T-helper 1 cell treated with Interleukin-12 subunit alpha and Interleukin-12 subunit beta and Interleukin-4 antibody, amounts not matched to agents 30 ng/mL and 1 ng/mL, for 36 hours (primary cell): ENCODE results near the gene KRTAP10-11. TPM values are rescaled to one million over a fixed set of nuclear protein-coding genes. Genes with fewer than 3 reads are reported as not detected.

Experiments
- intact Hi-C: fragments of 100-400 bp; cut with micrococcal nuclease; formaldehyde crosslinking; loops from one replicate; pipeline ENCODE4 v1.15.1; 2024
- total RNA-seq: library from RNA; stranded (reverse); gene quantifications from 2 replicates; pipeline ENCODE4 v1.2.3, GENCODE V29; 2022

KRTAP10-11 gene
- total RNA-seq, 1 donor from 2014 or later: not detected

- intact Hi-C loops: no loop called here
These were observed 46.7 kb downstream of the KRTAP10-11 start for GRCh38 chr21:44692798-44693512.

- intact Hi-C loops: no loop called here
These were observed 48.6 kb downstream of the KRTAP10-11 start for GRCh38 chr21:44694776-44695175.

- intact Hi-C loops: no loop called here
These were observed 49.0 kb downstream of the KRTAP10-11 start for GRCh38 chr21:44695184-44695583.

- intact Hi-C loops: no loop called here
These were observed 49.4 kb downstream of the KRTAP10-11 start for GRCh38 chr21:44695641-44696040.

- intact Hi-C loops: no loop called here
These were observed 50.4 kb downstream of the KRTAP10-11 start for GRCh38 chr21:44696572-44696971.

Other genes starting within 250 kb of the KRTAP10-11 start
- gene LRRC3, start 190.9 kb upstream of the KRTAP10-11 start, total RNA-seq: 2.7 and 2.9 TPM in 2 replicates
- not detected in 2 replicates for gene KRTAP10-1, start 106.2 kb upstream of the KRTAP10-11 start, total RNA-seq
- not detected in 2 replicates for gene KRTAP10-2, start 94.9 kb upstream of the KRTAP10-11 start, total RNA-seq
- gene KRTAP10-3, start 87.6 kb upstream of the KRTAP10-11 start, total RNA-seq: not detected in 2 replicates
- not detected in 2 replicates for gene KRTAP10-4, start 72.7 kb upstream of the KRTAP10-11 start, total RNA-seq
- not detected in 2 replicates for gene KRTAP10-5, start 65.8 kb upstream of the KRTAP10-11 start, total RNA-seq
- not detected in 2 replicates for gene KRTAP10-6, start 53.9 kb upstream of the KRTAP10-11 start, total RNA-seq
- gene KRTAP10-7, start 45.8 kb upstream of the KRTAP10-11 start, total RNA-seq: not detected in 2 replicates
- gene KRTAP10-8, start 34.3 kb upstream of the KRTAP10-11 start, total RNA-seq: not detected in 2 replicates
- gene KRTAP10-9, start 19.3 kb upstream of the KRTAP10-11 start, total RNA-seq: not detected in 2 replicates
- gene KRTAP10-10, start 9.1 kb upstream of the KRTAP10-11 start, total RNA-seq: not detected in 2 replicates
- not detected in 2 replicates for gene KRTAP12-4, start 8.2 kb downstream of the KRTAP10-11 start, total RNA-seq
- gene KRTAP12-3, start 11.5 kb downstream of the KRTAP10-11 start, total RNA-seq: not detected in 2 replicates
- gene KRTAP12-2, start 20.5 kb downstream of the KRTAP10-11 start, total RNA-seq: not detected in 2 replicates
- not detected in 2 replicates for gene KRTAP12-1, start 35.7 kb downstream of the KRTAP10-11 start, total RNA-seq
- gene KRTAP10-12, start 50.8 kb downstream of the KRTAP10-11 start, total RNA-seq: not detected in 2 replicates
- gene TSPEAR, start 65.2 kb downstream of the KRTAP10-11 start, total RNA-seq: not detected in 2 replicates
- gene UBE2G2, start 155.4 kb downstream of the KRTAP10-11 start, total RNA-seq: 108 and 112 TPM in 2 replicates
- gene SUMO3, start 171.6 kb downstream of the KRTAP10-11 start, total RNA-seq: 90.0 and 96.4 TPM in 2 replicates
- gene PTTG1IP, start 227.3 kb downstream of the KRTAP10-11 start, total RNA-seq: 88.3 and 89.3 TPM in 2 replicates